Body of pancreas (tissue), 4 donors: Measurements from ENCODE around the gene EID1. TPM values are rescaled to one million over a fixed set of nuclear protein-coding genes. Genes with fewer than 3 reads are reported as not detected.

Source experiments
- ATAC-seq: fragments of 150-250 bp; one replicate; pipeline ENCODE4 v1.9.1; 2016
- DNase-seq, 4 donors: peaks; one replicate each; pipeline ENCODE4 v3.0.0-alpha.2; 2019
- H3K27ac ChIP-seq, 4 donors: fragments of 200-600 bp; sonication (generic); 1 replicate in 3 of 4; 2 replicates in 1 of 4; pipeline versions ENCODE4 v1.5.1 to v1.6.1; 2016 to 2019; ENCODE audit warnings: mild to moderate bottlenecking in 1 of 4, mixed read lengths in 1 of 4, moderate library complexity in 1 of 4
- H3K27me3 ChIP-seq, 2 donors: fragments of 200-600 bp; sonication (generic); one replicate each; pipeline ENCODE4 v1.6.0; 2016; ENCODE audit warnings: mild to moderate bottlenecking in 1 of 2
- H3K36me3 ChIP-seq, 2 donors: fragments of 200-600 bp; sonication (generic); replicated peaks in 1 of 2; 2 replicates each; pipeline ENCODE4 v1.5.1; 2016; ENCODE audit warnings: low read depth in 2 of 2; ENCODE audit not compliant: insufficient read depth in 1 of 2
- H3K4me1 ChIP-seq: fragments of 200-600 bp; sonication (generic); one replicate; pipeline ENCODE4 v1.6.0; 2016
- H3K4me3 ChIP-seq, 2 donors: fragments of 200-600 bp; sonication (generic); 1 replicate in 1 of 2; 2 replicates in 1 of 2; pipeline ENCODE4 v1.5.1; 2016 to 2019
- H3K9me3 ChIP-seq, 3 donors: fragments of 200-600 bp; sonication (generic); 1 replicate in 2 of 3; 2 replicates in 1 of 3; pipeline ENCODE4 v1.5.1; 2016
- POLR2A ChIP-seq, 3 donors: fragments of 450-650 bp; IDR thresholded peaks; one replicate each; pipeline ENCODE4 v1.6.1; 2016; ENCODE audit warnings: antibody characterized with exemption in 3 of 3, mild to moderate bottlenecking in 2 of 3
- WGBS, 2 donors: methylation state at CpG; one replicate each; pipeline ENCODE4 v1.1.5; 2017; 5-methylcytosine and 5-hydroxymethylcytosine counted together
- intact Hi-C: fragments of 100-400 bp; cut with DNase I; formaldehyde crosslinking; loops from one replicate; pipeline ENCODE4 v1.15.1; 2023
- total RNA-seq, 2 donors: library from RNA; depleted of rRNA; stranded (reverse); fragments of >200 nt; gene quantifications; one replicate each; pipeline ENCODE4 v1.1.0, GENCODE V29; 2016
- TF ChIP-seq, protein P1 (sequence below), 7 experiments: fragments of 450-650 bp in 4 of 7; fragments of 200-600 bp in 3 of 7; sonication (generic) in 3 of 7; IDR thresholded peaks; one replicate each; pipeline ENCODE4 v1.5.1; 2016 to 2019; ENCODE audit warnings: antibody characterized with exemption in 7 of 7

Gene EID1
- total RNA-seq, 2 donors from 2014 or later, result 60.0 to 182 TPM

DNA sequence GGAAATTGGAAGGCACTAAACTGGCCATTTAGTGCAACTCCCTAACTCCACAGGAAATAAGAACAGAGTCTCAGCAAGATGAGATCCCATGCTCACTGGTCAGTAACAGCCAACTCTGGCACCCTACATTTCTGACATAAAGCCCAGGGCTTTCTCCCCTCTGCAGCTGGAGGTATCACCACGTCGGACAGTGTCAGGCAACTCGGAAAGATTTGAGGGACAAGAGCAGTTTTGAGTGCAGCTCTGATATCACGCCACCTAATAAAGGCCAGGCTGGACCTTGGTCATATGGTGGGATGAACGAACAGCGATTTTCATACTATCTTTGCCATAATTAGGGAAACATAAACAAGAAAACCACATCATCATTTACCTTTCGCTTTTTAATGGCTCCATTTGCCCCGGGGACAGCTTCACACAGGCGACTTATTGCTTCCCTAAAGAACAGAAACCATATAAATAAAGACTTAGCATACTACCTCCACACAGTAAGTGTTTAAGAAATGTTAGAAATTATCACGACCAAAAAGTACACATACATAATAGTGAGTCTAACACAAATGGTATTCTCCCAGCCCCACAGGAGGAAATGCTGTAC, 12.5 kb downstream of the EID1 start:
- Histone ChIP-seq H3K4me1 (no peaks in the 10 kb centered on the region), H3K36me3 (no peaks in the 10 kb centered on the region), H3K9me3 (no peaks in the 10 kb centered on the region), H3K27me3 (no peaks in the 10 kb centered on the region), H3K27ac (no peak overlapping the region), H3K4me3 (no peak overlapping the region)
- no peak for ATAC-seq
- DNase-seq, result no peak
- TF ChIP-seq, protein P1, sequence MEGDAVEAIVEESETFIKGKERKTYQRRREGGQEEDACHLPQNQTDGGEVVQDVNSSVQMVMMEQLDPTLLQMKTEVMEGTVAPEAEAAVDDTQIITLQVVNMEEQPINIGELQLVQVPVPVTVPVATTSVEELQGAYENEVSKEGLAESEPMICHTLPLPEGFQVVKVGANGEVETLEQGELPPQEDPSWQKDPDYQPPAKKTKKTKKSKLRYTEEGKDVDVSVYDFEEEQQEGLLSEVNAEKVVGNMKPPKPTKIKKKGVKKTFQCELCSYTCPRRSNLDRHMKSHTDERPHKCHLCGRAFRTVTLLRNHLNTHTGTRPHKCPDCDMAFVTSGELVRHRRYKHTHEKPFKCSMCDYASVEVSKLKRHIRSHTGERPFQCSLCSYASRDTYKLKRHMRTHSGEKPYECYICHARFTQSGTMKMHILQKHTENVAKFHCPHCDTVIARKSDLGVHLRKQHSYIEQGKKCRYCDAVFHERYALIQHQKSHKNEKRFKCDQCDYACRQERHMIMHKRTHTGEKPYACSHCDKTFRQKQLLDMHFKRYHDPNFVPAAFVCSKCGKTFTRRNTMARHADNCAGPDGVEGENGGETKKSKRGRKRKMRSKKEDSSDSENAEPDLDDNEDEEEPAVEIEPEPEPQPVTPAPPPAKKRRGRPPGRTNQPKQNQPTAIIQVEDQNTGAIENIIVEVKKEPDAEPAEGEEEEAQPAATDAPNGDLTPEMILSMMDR (IDR thresholded peaks at IDR 0.05), result no peak
- TF ChIP-seq POLR2A (IDR thresholded peaks at IDR 0.05), result no peak
- intact Hi-C loops, result no loop called here
- 67 to 71% methylated on average over 10 of the region's 10 CpGs for WGBS, 2 donors

DNA sequence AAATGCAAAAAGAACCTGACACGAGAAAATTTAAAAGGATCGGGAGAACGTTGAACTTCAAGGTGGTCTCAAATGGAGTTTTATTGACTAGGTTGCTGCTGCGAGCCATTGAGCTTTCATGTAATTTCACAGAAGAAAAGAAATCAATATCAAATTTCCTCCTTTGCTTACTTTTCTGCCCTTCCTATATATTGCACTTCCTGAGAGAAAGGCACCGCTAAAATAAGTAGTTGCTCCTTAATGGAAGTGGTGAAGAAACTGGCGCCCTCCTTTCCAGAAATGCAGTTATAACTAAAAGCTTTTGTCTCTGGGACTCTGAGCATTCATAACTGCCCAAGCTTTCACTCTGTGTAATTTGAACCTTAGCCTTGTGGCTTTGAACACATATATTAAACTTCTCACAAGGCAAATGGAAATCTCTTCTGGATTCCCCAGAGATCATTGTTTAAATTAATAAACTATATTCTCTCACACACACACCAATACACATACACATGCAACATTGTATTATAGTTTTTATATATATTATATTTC, 13.4 kb downstream of the EID1 start:
- Histone ChIP-seq H3K9me3 (no peaks in the 10 kb centered on the region), H3K36me3 (no peaks in the 10 kb centered on the region), H3K27ac (no peak overlapping the region), H3K27me3 (no peaks in the 10 kb centered on the region), H3K4me3 (no peak overlapping the region), H3K4me1 (no peaks in the 10 kb centered on the region)
- ATAC-seq (no peak), DNase-seq (no peak)
- WGBS, 2 donors, result 31 to 36% methylated on average over 6 of the region's 6 CpGs
- TF ChIP-seq, protein P1 (IDR thresholded peaks at IDR 0.05), result no peak
- TF ChIP-seq POLR2A (IDR thresholded peaks at IDR 0.05), result no peak
- intact Hi-C loops, result no loop called here

DNA sequence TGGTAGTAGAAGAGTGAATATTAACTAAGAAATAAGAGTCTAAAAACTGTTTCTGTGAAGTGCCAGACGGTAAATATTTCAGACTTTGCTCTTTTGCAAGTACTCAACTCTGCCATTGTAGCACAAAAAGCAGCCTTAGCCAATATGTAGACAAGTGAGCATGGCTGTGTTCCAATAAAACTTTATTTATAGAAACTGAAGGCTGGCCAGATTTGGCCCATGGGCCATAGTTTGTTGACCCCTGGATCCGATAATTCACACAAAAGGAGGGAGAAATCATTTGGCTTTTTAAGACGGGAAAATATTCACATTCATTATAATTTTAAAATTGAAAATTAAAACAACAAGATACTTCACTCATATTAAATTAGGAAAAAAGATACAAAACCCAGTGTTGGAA, 15.4 kb downstream of the EID1 start:
- Histone ChIP-seq H3K4me1 (no peaks in the 10 kb centered on the region), H3K27ac (no peak overlapping the region), H3K4me3 (no peak overlapping the region), H3K27me3 (no peaks in the 10 kb centered on the region), H3K36me3 (no peaks in the 10 kb centered on the region), H3K9me3 (no peaks in the 10 kb centered on the region)
- intact Hi-C loops, result no loop called here
- ATAC-seq (no peak), DNase-seq (no peak)
- WGBS, 2 donors, result 63 to 68% methylated on average over 3 of the region's 3 CpGs
- TF ChIP-seq, protein P1 (IDR thresholded peaks at IDR 0.05), result no peak
- TF ChIP-seq POLR2A (IDR thresholded peaks at IDR 0.05), result no peak

DNA sequence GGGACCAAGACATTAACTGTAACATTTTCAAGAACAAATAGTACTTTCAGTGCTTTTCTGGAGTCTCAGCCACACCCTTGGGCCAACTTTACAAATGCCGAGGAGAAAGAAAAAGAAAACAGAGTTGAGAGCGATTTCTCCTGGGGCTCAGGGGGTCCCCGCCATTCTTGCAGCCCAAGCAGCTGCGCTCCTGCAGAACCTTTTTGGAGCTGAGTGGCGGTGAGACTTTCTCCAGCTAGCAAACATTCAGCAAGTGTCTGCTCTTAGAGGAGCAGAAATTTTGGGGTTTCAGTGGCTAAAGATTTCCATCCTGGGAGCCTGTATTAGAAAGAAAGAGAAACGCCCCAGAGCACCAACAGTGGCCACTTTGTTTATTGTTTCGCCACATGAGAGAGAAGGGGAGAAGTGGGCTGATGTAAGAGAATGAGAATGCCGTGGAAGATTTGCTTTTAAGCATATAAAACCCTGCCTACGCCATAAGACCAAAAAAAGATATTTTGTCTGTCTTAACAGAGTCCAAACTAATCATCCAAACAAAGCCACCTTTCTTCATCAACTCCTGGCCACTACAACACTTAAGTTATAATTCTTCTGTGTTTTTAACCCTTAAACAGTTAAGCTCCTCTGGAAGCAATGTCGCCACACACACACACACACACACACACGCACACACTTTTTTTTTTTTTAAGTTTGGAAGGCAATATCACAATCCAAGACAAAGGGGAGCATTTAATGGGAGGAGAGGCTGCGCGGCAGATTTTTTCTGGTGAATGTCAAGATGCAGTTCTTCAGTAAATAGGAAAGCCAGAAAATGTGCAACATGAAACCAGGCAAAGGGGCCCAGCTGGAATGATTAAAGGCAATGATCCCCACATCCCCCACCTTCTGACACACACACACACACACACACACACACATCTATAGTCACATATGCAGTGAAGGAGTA, 19.2 kb downstream of the EID1 start:
- DNase-seq (no peak), ATAC-seq (no peak)
- no peak overlapping the region for H3K4me3 ChIP-seq
- H3K27me3 ChIP-seq, result no peaks in the 10 kb centered on the region
- TF ChIP-seq POLR2A (IDR thresholded peaks at IDR 0.05), result no peak
- TF ChIP-seq, protein P1 (IDR thresholded peaks at IDR 0.05), result no peak
- H3K4me1 ChIP-seq, result no peaks in the 10 kb centered on the region
- no peak overlapping the region for H3K27ac ChIP-seq
- H3K9me3 ChIP-seq, result no peaks in the 10 kb centered on the region
- H3K36me3 ChIP-seq, result no peaks in the 10 kb centered on the region
- intact Hi-C loops, result no loop called here
- 33 to 37% methylated on average over 13 of the region's 13 CpGs for WGBS, 2 donors
